ENCODE results near the gene IGF1.

The IGF1 gene

GRCh38 chr12:102406033-102406584 lies 74.3 kb downstream of the IGF1 start:
- DNase-seq (ENCODE audit: low read depth, low spot score) = peak; percentile 9
- no peak overlapping the region for H3K4me3 ChIP-seq (ENCODE audit: low read depth, low read length)
- no peak for TF ChIP-seq CTCF (IDR thresholded peaks at IDR 0.05; ENCODE audit: low read depth, low read length)
- in situ Hi-C loops (cut with HindIII; ENCODE audit: low sequenced_read_pairs) = no loop called here

GRCh38 chr12:102401087-102401486 lies 79.3 kb downstream of the IGF1 start:
- TF ChIP-seq CTCF (IDR thresholded peaks at IDR 0.05; ENCODE audit: low read depth, low read length) = no peak
- in situ Hi-C loops (cut with HindIII; ENCODE audit: low sequenced_read_pairs) = no loop called here
- no peak overlapping the region for H3K4me3 ChIP-seq (ENCODE audit: low read depth, low read length)
- DNase-seq (ENCODE audit: low read depth, low spot score) = no peak

GRCh38 chr12:102399653-102400052 lies 80.7 kb downstream of the IGF1 start:
- in situ Hi-C loops (cut with HindIII; ENCODE audit: low sequenced_read_pairs) = no loop called here
- TF ChIP-seq CTCF (IDR thresholded peaks at IDR 0.05; ENCODE audit: low read depth, low read length) = no peak
- no peak overlapping the region for H3K4me3 ChIP-seq (ENCODE audit: low read depth, low read length)
- DNase-seq (ENCODE audit: low read depth, low spot score) = no peak

GRCh38 chr12:102396276-102396675 lies 84.1 kb downstream of the IGF1 start:
- no peak for TF ChIP-seq CTCF (IDR thresholded peaks at IDR 0.05; ENCODE audit: low read depth, low read length)
- DNase-seq (ENCODE audit: low read depth, low spot score) = no peak
- in situ Hi-C loops (cut with HindIII; ENCODE audit: low sequenced_read_pairs) = no loop called here
- no peak overlapping the region for H3K4me3 ChIP-seq (ENCODE audit: low read depth, low read length)

- no peak for TF ChIP-seq CTCF (IDR thresholded peaks at IDR 0.05; ENCODE audit: low read depth, low read length)
- no peak for DNase-seq (ENCODE audit: low read depth, low spot score)
- in situ Hi-C loops (cut with HindIII; ENCODE audit: low sequenced_read_pairs) = no loop called here
- H3K4me3 ChIP-seq (ENCODE audit: low read depth, low read length) = no peak overlapping the region
These were observed 86.2 kb downstream of the IGF1 start for GRCh38 chr12:102394200-102394599.

- DNase-seq (ENCODE audit: low read depth, low spot score) = no peak
- no peak for TF ChIP-seq CTCF (IDR thresholded peaks at IDR 0.05; ENCODE audit: low read depth, low read length)
- H3K4me3 ChIP-seq (ENCODE audit: low read depth, low read length) = no peak overlapping the region
- in situ Hi-C loops (cut with HindIII; ENCODE audit: low sequenced_read_pairs) = no loop called here
These were observed 90.3 kb downstream of the IGF1 start for GRCh38 chr12:102390068-102390467.

- H3K4me3 ChIP-seq (ENCODE audit: low read depth, low read length) = no peak overlapping the region
- no peak for DNase-seq (ENCODE audit: low read depth, low spot score)
- no peak for TF ChIP-seq CTCF (IDR thresholded peaks at IDR 0.05; ENCODE audit: low read depth, low read length)
- in situ Hi-C loops (cut with HindIII; ENCODE audit: low sequenced_read_pairs) = no loop called here
These were observed 91.9 kb downstream of the IGF1 start for GRCh38 chr12:102388469-102388868.
